ENCODE measurements around the gene REPIN1.

REPIN1 gene

GRCh38 chr7:150368096-150368883 is at the start of gene REPIN1:
TSS of gene REPIN1 (plus strand) at chr7:150368822. CDS start at chr7:150369712, 890 bp downstream.
- peak; percentile 81 for DNase-seq

GRCh38 chr7:150321788-150322113 is 46.9 kb upstream of the REPIN1 start:
- DNase-seq: no peak

DNA sequence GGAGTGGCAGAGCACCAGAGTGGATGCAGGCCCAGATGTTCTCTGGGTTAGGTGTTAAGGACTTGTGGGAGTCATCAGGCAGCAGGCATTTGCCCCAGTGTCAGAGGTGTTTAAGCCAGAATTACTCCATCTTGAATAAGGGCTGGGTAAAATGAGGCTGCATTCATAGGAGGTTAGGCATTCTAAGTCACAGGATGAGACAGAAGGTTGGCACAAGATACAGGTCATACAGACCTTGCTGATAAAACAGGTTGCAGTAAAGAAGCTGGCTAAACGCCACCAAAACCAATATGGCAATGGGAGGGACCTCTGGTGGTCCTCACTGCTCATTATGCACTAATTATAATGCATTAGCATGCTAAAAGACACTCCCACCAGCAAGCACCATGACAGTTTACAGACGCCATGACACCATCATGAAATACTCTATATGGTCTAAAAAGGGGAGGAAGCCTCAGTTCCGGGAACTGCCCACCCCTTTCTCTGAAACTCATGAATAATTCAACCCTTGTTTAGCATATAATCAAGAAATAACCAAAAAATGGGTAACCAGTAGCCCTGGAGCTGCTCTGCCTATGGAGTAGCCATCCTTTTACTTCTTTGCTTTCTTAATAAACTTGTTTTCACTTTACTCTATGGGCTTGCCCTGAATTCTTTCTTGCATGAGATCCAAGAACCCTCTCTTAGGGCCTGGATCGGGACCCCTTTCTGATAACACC is 46.3 kb upstream of the REPIN1 start:
- DNase-seq: peak; percentile 56

- peak; percentile 60 for DNase-seq
Measured at GRCh38 chr7:150322833-150323681, 45.6 kb upstream of the REPIN1 start, which contains the start of the genes ACTR3C and LRRC61. TSS of gene ACTR3C (minus strand) at chr7:150323545. CDS start at chr7:150295296, 28,249 bp downstream. TSS of gene LRRC61 (plus strand) at chr7:150323355. CDS start at chr7:150336862, 13,507 bp downstream.

DNA sequence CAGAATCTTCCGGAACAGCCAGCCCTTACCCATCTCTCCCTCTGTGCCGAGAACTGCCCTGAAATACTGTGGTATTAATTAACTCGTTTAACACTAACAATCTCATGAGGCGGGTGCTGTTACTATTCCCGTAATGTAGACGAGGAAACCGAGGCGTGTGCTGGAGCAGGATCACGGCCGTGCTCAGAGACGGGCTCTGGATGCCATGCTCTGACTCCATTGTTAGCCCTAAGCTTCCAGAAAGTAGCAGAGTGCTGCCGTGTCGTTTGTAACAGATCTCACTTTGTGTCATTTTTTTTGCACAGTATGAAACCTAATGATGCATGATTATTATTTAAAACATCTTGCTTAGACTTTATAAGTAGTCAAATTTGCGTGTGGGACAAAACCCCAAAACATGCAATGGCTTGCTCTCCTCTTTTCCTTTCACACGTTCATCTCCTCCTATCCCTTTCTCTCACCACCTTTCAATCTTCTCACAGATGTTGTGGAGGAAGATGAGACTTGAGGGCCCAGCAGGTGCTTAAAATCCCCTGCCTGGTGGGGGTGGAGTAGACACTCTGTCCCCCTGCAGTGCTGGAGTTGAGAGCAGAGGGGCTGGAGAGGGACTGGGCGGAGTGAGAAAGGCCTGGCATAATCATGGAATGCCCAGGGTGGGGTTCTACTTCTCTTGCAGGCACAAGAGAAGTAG is 44.8 kb upstream of the REPIN1 start:
- no peak for DNase-seq

- no peak for DNase-seq
Measured at GRCh38 chr7:150324373-150324961, 44.2 kb upstream of the REPIN1 start.

DNA sequence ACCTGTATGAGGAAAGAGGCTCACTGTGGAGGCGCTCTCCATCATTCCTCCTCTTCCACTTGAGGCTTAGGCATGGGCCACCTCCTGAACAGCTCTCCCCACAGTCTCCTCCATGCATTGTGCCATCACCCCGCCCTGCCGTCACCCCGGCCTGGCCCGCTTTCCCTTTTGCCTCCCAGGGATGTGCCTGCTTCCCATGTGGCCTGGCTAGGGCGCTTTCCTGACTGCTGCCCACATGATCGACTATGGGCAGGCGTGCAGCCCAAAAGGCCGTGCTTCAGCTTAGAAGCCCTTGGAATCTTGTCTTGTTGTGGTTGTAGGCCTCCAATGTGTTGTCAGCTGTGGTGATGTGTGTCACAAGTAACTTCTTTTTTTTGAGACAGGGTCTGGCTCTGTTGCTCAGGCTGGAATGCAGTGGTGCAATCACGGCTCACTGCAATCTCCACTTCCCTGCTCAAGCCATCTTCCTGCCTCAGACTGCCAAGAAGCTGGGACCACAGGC is 43.5 kb upstream of the REPIN1 start:
- peak; percentile 29 for DNase-seq

DNA sequence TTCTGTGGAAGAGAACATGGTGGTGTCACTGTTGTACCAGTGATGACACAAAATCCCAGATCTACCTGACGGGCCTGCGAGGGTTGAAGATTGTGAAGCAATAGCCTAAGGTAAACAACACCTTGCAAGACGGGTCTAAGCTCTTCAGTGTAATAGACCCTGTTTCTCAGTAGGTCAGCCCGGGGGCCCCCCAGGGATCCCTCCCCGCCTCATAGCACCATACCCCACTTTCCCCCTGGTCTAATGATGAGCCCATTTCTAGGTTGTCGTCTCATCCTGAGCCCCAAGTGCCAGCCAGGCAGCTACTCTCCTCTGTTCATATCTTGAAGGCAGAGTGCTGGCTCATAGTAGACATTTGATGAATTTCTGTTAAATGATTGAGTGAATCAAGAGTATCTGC is 42.7 kb upstream of the REPIN1 start:
- DNase-seq: no peak

DNA sequence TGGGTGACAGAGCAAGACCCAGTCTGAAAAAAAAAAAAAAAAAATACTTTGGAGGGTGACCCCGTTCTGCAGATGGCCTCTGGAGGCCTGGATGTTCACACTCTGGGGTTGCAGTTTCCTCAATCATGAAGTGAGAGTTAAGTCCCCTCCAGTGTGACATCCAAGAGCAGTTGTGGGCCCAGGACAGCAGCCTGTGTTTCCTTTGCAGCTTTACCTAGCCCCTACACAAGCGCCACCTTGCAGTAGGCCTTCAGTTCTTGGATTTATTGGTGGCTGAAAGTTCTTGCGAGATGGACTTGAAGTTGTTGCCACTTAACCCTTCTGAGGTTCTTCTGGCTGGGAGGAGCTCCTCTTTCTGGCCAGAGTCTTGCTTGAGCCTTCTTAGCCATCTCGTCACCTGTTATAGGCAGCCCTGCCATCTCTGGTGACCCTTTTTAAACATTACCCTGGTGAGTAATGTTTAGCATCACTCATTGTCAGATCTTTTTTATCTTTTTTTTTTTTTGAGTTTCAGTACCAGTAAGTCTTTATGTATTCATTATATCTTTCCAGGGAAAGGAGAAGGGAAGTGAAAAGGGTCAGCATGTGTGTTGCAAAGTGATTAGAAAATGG is 41.9 kb upstream of the REPIN1 start:
- DNase-seq: no peak

DNA sequence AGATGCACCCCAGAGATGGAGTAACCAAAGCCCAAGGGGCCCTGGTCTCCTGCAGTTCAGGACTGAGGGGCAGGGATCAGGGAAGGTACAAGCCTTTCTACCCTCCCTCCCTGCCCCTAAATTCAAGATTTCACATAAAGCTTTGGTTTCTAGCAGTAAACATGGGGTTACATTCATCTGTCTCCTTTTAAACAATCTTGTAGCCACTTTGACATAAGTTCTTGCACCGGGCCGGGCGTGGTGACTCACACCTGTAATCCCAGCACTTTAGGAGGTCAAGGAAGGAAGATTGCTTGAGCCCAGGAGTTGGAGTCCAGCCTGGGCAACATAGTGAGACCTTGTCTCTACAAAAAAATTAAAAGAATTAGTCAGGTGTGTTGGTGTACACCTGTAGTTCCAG is 41.3 kb upstream of the REPIN1 start:
- DNase-seq: no peak

GRCh38 chr7:150329331-150330120 is 39.1 kb upstream of the REPIN1 start:
- DNase-seq: no peak

- no peak for DNase-seq
Measured at GRCh38 chr7:150330211-150330885, 38.3 kb upstream of the REPIN1 start.

DNA sequence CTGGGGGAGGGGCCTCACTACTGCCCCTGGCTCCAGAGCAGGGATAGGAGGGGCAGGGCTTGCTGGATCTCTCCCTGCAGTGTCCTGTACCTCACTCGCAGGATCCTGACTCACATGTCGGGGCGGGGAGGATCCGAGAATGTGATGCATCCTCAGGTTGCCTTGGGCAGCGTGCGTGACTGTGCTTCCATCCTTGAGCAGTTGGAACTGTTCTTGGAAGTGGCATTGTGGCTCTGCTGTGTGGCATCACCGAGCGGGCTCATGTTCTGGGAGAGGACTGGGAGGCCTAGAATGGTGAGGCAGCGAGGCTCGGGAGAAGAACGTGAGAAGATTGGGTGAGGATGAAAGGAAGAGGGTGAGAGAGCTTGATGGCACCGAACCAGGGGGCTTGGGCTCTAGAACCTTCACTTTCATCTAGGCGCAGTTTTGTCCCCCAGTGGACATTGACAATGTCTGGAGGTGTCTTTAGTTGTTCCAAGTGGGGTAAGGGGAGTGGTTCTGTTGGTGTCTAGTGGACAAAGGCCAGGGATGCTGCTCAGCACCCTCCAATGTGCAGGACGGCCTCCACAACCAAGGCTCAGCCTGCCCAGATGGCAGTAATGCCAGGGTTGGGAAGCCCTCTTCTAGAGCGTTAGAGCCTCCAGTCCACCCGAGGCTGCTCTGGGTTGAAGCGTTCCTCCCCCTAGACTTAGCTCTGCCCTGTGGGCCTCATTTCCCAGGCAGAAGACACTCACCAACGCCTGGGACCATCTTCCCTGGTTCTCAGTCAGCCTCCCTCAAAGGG is 35.6 kb upstream of the REPIN1 start:
- no peak for DNase-seq

DNA sequence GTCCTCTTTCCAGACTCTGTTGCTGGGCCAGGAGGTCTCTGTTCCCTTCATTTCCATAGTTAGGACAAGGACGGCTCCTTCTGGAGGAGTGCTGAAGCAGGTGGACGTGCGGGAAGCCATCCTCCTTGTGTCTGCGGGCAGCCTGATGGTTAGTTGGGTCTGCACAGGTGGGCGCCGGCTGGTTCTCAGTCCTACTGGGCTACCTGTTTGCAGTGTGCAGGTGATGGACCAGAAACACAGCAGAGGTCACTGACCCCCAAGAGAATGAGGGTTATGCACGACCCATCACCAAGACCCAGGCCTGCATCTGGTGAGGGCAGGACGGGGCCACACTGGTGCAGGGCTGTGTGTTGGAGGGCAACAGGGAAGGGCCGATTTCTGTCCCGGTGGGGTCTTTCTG is 35.0 kb upstream of the REPIN1 start:
- no peak for DNase-seq

DNA sequence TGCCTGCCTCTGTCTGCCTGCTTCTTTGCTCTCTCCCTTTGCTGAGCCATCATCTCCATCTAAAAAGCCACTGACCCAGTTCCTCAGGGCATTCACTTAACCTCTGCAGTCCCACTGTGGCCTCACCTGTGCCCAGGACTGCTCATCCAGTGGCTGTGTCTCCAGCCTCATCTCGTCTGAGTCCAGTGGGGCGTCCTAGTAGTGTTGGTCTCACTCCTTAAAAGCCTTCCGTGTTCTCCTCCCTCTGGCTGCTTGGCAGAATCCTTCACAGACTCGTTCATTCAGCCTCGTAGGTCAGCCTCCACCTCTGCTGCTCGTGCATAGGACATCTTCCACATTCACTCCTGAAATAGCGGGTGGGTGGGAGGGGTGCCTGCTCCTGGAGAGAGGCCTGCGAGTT is 34.5 kb upstream of the REPIN1 start:
- no peak for DNase-seq

DNA sequence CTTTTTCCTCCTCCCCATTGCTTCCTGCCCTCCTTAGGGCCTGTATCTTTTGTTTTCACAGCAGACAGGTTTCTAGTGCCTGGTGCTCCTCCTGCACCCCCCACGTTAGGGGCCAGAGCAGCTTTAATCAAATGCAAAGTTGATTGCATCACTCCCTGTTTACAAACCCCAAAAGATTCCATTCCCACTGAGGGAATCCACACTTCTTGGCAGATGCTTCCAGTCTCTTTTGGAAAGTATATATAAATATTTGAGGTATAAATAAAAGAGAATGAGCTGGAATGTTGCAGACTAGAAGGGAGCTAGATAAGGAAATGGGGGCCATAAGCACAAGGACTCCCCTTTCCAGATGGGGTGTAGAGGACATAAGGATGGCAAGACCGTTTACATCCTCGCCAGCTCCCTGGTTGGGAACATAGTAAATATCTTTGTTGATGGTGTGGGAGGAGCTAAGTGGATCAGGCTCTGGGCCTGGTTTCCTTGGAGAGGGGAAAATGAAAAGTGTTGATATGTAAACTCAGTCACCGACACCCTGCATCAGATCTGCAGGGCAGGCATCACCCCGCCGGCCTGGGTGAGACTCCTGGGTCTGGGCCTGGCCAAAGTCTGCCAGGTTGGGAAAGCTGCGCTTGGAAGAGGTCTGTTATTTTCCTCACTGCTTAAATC is 33.4 kb upstream of the REPIN1 start:
- no peak for DNase-seq

- DNase-seq: no peak
Measured at GRCh38 chr7:150335774-150336112, 32.9 kb upstream of the REPIN1 start.

- no peak for DNase-seq
Measured at GRCh38 chr7:150336746-150337145, 31.9 kb upstream of the REPIN1 start.

DNA sequence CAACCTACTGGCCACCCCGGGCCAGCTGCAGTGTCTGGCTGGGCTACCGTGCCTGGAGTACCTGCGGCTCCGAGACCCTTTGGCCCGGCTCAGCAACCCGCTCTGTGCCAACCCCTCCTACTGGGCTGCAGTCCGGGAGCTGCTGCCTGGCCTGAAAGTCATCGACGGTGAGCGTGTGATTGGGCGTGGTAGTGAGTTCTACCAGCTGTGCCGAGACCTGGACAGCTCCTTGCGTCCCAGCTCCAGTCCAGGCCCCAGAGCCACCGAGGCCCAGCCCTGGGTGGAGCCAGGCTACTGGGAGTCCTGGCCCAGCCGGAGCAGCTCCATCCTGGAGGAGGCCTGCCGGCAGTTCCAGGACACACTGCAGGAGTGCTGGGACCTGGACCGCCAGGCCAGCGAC is 31.4 kb upstream of the REPIN1 start:
- DNase-seq: no peak
